ENCODE results near the gene FGL2.
"Not testable (repeated sequence)": the region's sequence is repeated elsewhere in the genome, so short reads cannot be mapped to it uniquely, and the experiment has no call there.

FGL2 gene

GRCh38 chr7:77157446-77157845, 42.2 kb downstream of the FGL2 start:
- TF ChIP-seq CTCF (IDR thresholded peaks at IDR 0.05; ENCODE audit: extremely low read depth, missing control alignments): no peak
- DNase-seq (ENCODE audit: low spot score): peak; percentile 3

GRCh38 chr7:77157034-77157433, 42.6 kb downstream of the FGL2 start:
- not testable (repeated sequence) for DNase-seq (ENCODE audit: low spot score)

- DNase-seq (ENCODE audit: low spot score): not testable (repeated sequence)
These were observed 43.8 kb downstream of the FGL2 start for GRCh38 chr7:77155601-77156377.

GRCh38 chr7:77154917-77155464, 44.6 kb downstream of the FGL2 start:
- not testable (repeated sequence) for DNase-seq (ENCODE audit: low spot score)

- not testable (repeated sequence) for DNase-seq (ENCODE audit: low spot score)
These were observed 47.4 kb downstream of the FGL2 start for GRCh38 chr7:77152232-77152631.

Data from GM20000 (cell line).